Peyer's patch (tissue), 4 donors: ENCODE results near the gene PRELID1.

Experiments
- POLR2A ChIP-seq, 2 donors: fragments of 450-650 bp; IDR thresholded peaks; one replicate each; pipeline ENCODE4 v1.5.1; 2017; ENCODE audit warnings: antibody characterized with exemption in 2 of 2, mild to moderate bottlenecking in 2 of 2, moderate library complexity in 2 of 2
- TF ChIP-seq, protein P1 (sequence below), 6 experiments: fragments of 450-650 bp in 4 of 6; fragments of 200-600 bp in 2 of 6; sonication (generic) in 1 of 6; IDR thresholded peaks; one replicate each; pipeline ENCODE4 v1.5.1; 2017 to 2019; ENCODE audit warnings: antibody characterized with exemption in 6 of 6, mild to moderate bottlenecking in 3 of 6, moderate library complexity in 1 of 6

DNA sequence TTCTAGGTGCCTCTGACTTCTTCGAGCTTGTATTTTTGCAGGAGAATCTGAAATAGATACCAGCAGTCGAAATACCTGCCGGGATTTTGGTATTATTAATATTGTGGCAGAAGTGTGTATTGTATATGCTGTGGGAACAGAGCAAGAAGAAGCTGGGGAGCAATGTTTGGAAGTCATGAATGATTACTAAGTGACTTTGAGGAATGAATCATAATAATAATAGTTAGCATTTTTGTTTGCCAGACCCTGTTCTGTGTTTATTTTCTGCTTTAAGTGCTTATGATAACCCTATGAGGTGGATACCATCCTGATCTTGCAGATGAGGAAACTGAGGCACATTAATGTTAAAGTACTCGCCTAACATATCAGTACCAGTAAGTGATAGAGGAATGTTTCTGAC is 32.5 kb upstream of the PRELID1 start:
- TF ChIP-seq, protein P1, sequence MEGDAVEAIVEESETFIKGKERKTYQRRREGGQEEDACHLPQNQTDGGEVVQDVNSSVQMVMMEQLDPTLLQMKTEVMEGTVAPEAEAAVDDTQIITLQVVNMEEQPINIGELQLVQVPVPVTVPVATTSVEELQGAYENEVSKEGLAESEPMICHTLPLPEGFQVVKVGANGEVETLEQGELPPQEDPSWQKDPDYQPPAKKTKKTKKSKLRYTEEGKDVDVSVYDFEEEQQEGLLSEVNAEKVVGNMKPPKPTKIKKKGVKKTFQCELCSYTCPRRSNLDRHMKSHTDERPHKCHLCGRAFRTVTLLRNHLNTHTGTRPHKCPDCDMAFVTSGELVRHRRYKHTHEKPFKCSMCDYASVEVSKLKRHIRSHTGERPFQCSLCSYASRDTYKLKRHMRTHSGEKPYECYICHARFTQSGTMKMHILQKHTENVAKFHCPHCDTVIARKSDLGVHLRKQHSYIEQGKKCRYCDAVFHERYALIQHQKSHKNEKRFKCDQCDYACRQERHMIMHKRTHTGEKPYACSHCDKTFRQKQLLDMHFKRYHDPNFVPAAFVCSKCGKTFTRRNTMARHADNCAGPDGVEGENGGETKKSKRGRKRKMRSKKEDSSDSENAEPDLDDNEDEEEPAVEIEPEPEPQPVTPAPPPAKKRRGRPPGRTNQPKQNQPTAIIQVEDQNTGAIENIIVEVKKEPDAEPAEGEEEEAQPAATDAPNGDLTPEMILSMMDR (IDR thresholded peaks at IDR 0.05) = no peak
- TF ChIP-seq POLR2A (IDR thresholded peaks at IDR 0.05) = no peak
